ENCODE data around the gene TTC34.

Gene TTC34

GRCh38 chr1:2650967-2651645 lies 150.4 kb downstream of the TTC34 start:
- Histone ChIP-seq H3K27ac (ENCODE audit: low read length, poor library complexity, severe bottlenecking) (no peak overlapping the region), H3K18ac (ENCODE audit: low read depth in 1 of 2, low read length in 2 of 2) (no peak overlapping the region), H3K14ac (ENCODE audit: low read length in 2 of 2) (no peak overlapping the region), H3K36me3 (ENCODE audit: control insufficient read depth in 1 of 2, insufficient read depth in 2 of 2, low read depth in 1 of 2, low read length in 2 of 2) (no peaks in the 10 kb centered on the region), H3K23ac (ENCODE audit: low read length in 2 of 2) (no peak overlapping the region), H4K8ac (ENCODE audit: low read length) (no peak overlapping the region), H3K79me1 (replicated peaks; ENCODE audit: low read length, poor library complexity, severe bottlenecking) (no peaks in the 10 kb centered on the region), H2AK5ac (ENCODE audit: low read length, severe bottlenecking) (no peak overlapping the region), H2BK15ac (ENCODE audit: low read depth, poor library complexity, severe bottlenecking) (no peak overlapping the region), H2BK12ac (ENCODE audit: low read length in 2 of 2) (no peak overlapping the region), H2BK120ac (ENCODE audit: low read depth, low read length) (no peak overlapping the region), H3K9ac (ENCODE audit: low read length) (no peak overlapping the region), H2AFZ (ENCODE audit: low read depth, low read length) (no peak overlapping the region), H3K9me3 (ENCODE audit: control insufficient read depth, low read length) (peaks cover 34% of the 10 kb centered on the region), H4K91ac (ENCODE audit: low read length) (no peak overlapping the region), H3K4me1 (ENCODE audit: control insufficient read depth, insufficient read depth, low read depth, low read length) (no peaks in the 10 kb centered on the region), H3K4me2 (ENCODE audit: low read length, poor library complexity, severe bottlenecking) (no peak overlapping the region), H3K4ac (ENCODE audit: low read depth in 1 of 2, low read length in 2 of 2) (no peak overlapping the region), H3K4me3 (ENCODE audit: insufficient read depth in 1 of 2, low read depth in 1 of 2, low read length in 2 of 2) (no peak overlapping the region), H3K27me3 (ENCODE audit: control insufficient read depth in 1 of 2, insufficient read depth in 1 of 2, low read length in 2 of 2) (no peaks in the 10 kb centered on the region), H2BK5ac (ENCODE audit: low read depth, low read length, poor library complexity, severe bottlenecking) (no peak overlapping the region)
- WGBS = 63% methylated on average over 10 of the region's 10 CpGs
- no peak for DNase-seq

DNA sequence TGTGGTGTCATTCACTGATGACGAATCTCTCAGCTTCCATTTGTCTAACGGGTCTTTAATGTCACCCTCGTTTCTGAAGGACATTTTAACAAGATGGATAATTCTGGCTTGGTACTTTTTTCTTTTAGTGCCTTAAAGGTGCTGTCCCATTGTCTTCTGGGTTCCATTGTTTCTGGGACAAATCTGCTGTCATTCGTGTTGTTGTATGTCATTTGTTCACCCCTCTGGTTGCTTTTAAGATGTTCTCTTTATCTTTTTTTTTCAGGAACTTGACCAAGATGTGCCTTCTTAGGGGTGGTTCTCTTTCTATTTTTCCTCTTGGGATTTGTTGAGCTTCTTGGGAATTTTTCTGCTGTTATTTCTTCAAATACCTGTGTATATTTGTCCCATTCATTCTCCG lies 154.7 kb downstream of the TTC34 start:
- H2AK5ac ChIP-seq (ENCODE audit: low read length, severe bottlenecking) = no peak overlapping the region
- H3K4me3 ChIP-seq (ENCODE audit: insufficient read depth in 1 of 2, low read depth in 1 of 2, low read length in 2 of 2) = no peak overlapping the region
- no peak for DNase-seq
- peaks cover 7% of the 10 kb centered on the region for H3K79me1 ChIP-seq (replicated peaks; ENCODE audit: low read length, poor library complexity, severe bottlenecking)
- H3K14ac ChIP-seq (ENCODE audit: low read length in 2 of 2) = no peak overlapping the region
- H3K4ac ChIP-seq (ENCODE audit: low read depth in 1 of 2, low read length in 2 of 2) = no peak overlapping the region
- no peak overlapping the region for H2BK5ac ChIP-seq (ENCODE audit: low read depth, low read length, poor library complexity, severe bottlenecking)
- no peaks in the 10 kb centered on the region for H3K27me3 ChIP-seq (ENCODE audit: control insufficient read depth in 1 of 2, insufficient read depth in 1 of 2, low read length in 2 of 2)
- no peak overlapping the region for H3K18ac ChIP-seq (ENCODE audit: low read depth in 1 of 2, low read length in 2 of 2)
- peaks cover 11% of the 10 kb centered on the region for H3K4me1 ChIP-seq (ENCODE audit: control insufficient read depth, insufficient read depth, low read depth, low read length)
- H4K91ac ChIP-seq (ENCODE audit: low read length) = no peak overlapping the region
- no peak overlapping the region for H3K4me2 ChIP-seq (ENCODE audit: low read length, poor library complexity, severe bottlenecking)
- no peak overlapping the region for H2AFZ ChIP-seq (ENCODE audit: low read depth, low read length)
- 65% methylated on average over 5 of the region's 5 CpGs for WGBS
- H3K9me3 ChIP-seq (ENCODE audit: control insufficient read depth, low read length) = peaks cover 16% of the 10 kb centered on the region
- no peak overlapping the region for H2BK120ac ChIP-seq (ENCODE audit: low read depth, low read length)
- H3K36me3 ChIP-seq (ENCODE audit: control insufficient read depth in 1 of 2, insufficient read depth in 2 of 2, low read depth in 1 of 2, low read length in 2 of 2) = no peaks in the 10 kb centered on the region
- no peak overlapping the region for H2BK12ac ChIP-seq (ENCODE audit: low read length in 2 of 2)
- no peak overlapping the region for H3K9ac ChIP-seq (ENCODE audit: low read length)
- H3K27ac ChIP-seq (ENCODE audit: low read length, poor library complexity, severe bottlenecking) = no peak overlapping the region
- no peak overlapping the region for H4K8ac ChIP-seq (ENCODE audit: low read length)
- no peak overlapping the region for H2BK15ac ChIP-seq (ENCODE audit: low read depth, poor library complexity, severe bottlenecking)
- no peak overlapping the region for H3K23ac ChIP-seq (ENCODE audit: low read length in 2 of 2)

- Histone ChIP-seq H2AK5ac (ENCODE audit: low read length, severe bottlenecking) (no peak overlapping the region), H4K8ac (ENCODE audit: low read length) (no peak overlapping the region), H3K4me3 (ENCODE audit: insufficient read depth in 1 of 2, low read depth in 1 of 2, low read length in 2 of 2) (no peak overlapping the region), H3K27me3 (ENCODE audit: control insufficient read depth in 1 of 2, insufficient read depth in 1 of 2, low read length in 2 of 2) (no peaks in the 10 kb centered on the region), H2BK12ac (ENCODE audit: low read length in 2 of 2) (no peak overlapping the region), H4K91ac (ENCODE audit: low read length) (no peak overlapping the region), H2BK5ac (ENCODE audit: low read depth, low read length, poor library complexity, severe bottlenecking) (no peak overlapping the region), H3K9me3 (ENCODE audit: control insufficient read depth, low read length) (peaks cover 16% of the 10 kb centered on the region), H3K9ac (ENCODE audit: low read length) (no peak overlapping the region), H3K18ac (ENCODE audit: low read depth in 1 of 2, low read length in 2 of 2) (no peak overlapping the region), H3K4me2 (ENCODE audit: low read length, poor library complexity, severe bottlenecking) (no peak overlapping the region), H3K23ac (ENCODE audit: low read length in 2 of 2) (no peak overlapping the region), H3K79me1 (replicated peaks; ENCODE audit: low read length, poor library complexity, severe bottlenecking) (peaks cover 13% of the 10 kb centered on the region), H2BK15ac (ENCODE audit: low read depth, poor library complexity, severe bottlenecking) (no peak overlapping the region), H3K4ac (ENCODE audit: low read depth in 1 of 2, low read length in 2 of 2) (no peak overlapping the region), H2BK120ac (ENCODE audit: low read depth, low read length) (no peak overlapping the region), H2AFZ (ENCODE audit: low read depth, low read length) (no peak overlapping the region), H3K14ac (ENCODE audit: low read length in 2 of 2) (no peak overlapping the region), H3K36me3 (ENCODE audit: control insufficient read depth in 1 of 2, insufficient read depth in 2 of 2, low read depth in 1 of 2, low read length in 2 of 2) (no peaks in the 10 kb centered on the region), H3K4me1 (ENCODE audit: control insufficient read depth, insufficient read depth, low read depth, low read length) (peaks cover 17% of the 10 kb centered on the region), H3K27ac (ENCODE audit: low read length, poor library complexity, severe bottlenecking) (no peak overlapping the region)
- no peak for DNase-seq
- WGBS = 81% methylated on average over 11 of the region's 11 CpGs
These were observed 155.7 kb downstream of the TTC34 start for GRCh38 chr1:2645776-2646175.

DNA sequence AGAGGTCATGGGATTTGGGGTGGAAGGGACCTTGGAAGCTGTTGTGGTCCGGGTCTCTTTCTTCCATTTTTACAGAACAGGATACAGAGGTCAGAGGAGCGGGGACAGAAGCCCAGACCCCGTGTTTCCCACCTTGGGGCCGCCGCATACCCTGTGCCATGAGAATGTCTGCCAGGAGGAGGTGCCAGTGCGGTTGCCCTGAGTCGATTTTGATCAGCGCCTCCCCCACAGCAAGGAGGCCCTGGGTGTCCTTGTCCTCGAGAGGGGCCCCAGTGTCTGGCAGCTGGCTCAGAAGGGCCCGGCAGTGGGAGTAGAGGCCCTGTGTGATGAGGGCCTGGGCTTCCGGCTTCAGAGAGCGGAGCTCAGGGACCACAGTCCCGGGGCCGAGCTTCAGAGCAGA lies 156.3 kb downstream of the TTC34 start:
- Histone ChIP-seq H4K8ac (ENCODE audit: low read length) (no peak overlapping the region), H3K36me3 (ENCODE audit: control insufficient read depth in 1 of 2, insufficient read depth in 2 of 2, low read depth in 1 of 2, low read length in 2 of 2) (no peaks in the 10 kb centered on the region), H3K4me2 (ENCODE audit: low read length, poor library complexity, severe bottlenecking) (no peak overlapping the region), H2AK5ac (ENCODE audit: low read length, severe bottlenecking) (no peak overlapping the region), H2BK12ac (ENCODE audit: low read length in 2 of 2) (no peak overlapping the region), H3K27ac (ENCODE audit: low read length, poor library complexity, severe bottlenecking) (no peak overlapping the region), H3K9me3 (ENCODE audit: control insufficient read depth, low read length) (peaks cover 16% of the 10 kb centered on the region), H3K23ac (ENCODE audit: low read length in 2 of 2) (no peak overlapping the region), H3K4ac (ENCODE audit: low read depth in 1 of 2, low read length in 2 of 2) (no peak overlapping the region), H3K79me1 (replicated peaks; ENCODE audit: low read length, poor library complexity, severe bottlenecking) (peaks cover 16% of the 10 kb centered on the region), H3K4me1 (ENCODE audit: control insufficient read depth, insufficient read depth, low read depth, low read length) (peaks cover 19% of the 10 kb centered on the region), H2BK15ac (ENCODE audit: low read depth, poor library complexity, severe bottlenecking) (no peak overlapping the region), H4K91ac (ENCODE audit: low read length) (no peak overlapping the region), H2BK120ac (ENCODE audit: low read depth, low read length) (no peak overlapping the region), H3K4me3 (ENCODE audit: insufficient read depth in 1 of 2, low read depth in 1 of 2, low read length in 2 of 2) (no peak overlapping the region), H3K9ac (ENCODE audit: low read length) (no peak overlapping the region), H2AFZ (ENCODE audit: low read depth, low read length) (no peak overlapping the region), H2BK5ac (ENCODE audit: low read depth, low read length, poor library complexity, severe bottlenecking) (no peak overlapping the region), H3K18ac (ENCODE audit: low read depth in 1 of 2, low read length in 2 of 2) (no peak overlapping the region), H3K14ac (ENCODE audit: low read length in 2 of 2) (no peak overlapping the region), H3K27me3 (ENCODE audit: control insufficient read depth in 1 of 2, insufficient read depth in 1 of 2, low read length in 2 of 2) (no peaks in the 10 kb centered on the region)
- 84% methylated on average over 14 of the region's 14 CpGs for WGBS
- no peak for DNase-seq

All from mesenchymal stem cell (in vitro differentiated cells and primary cell).